ENCODE measurements around the gene COPS8.

DNA sequence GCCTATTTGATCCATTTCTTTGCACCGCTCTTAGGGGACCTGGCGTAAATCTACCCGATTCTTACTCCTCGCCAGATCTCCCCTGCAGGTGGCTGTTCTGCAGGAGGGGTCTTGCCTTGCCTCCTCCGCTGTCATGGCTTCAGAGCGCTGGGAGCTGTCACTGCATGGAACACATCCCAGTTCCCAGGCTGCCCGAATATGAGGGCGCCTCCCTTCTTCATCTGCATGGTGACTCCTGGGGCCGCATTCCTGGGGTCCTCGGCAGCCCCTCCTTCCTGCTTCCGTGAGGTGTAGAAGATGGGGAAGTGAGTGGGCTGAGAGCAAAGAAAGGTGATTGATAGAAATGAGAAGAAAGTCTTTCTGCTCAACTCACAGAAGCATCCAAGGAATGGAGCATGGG, 27.3 kb upstream of the COPS8 start:
- no peak for TF ChIP-seq NRF1 (IDR thresholded peaks at IDR 0.05; ENCODE audit: low read depth, low read length)
- no peak for TF ChIP-seq TEAD4 (IDR thresholded peaks at IDR 0.05; ENCODE audit: borderline replicate concordance, insufficient read depth)
- no peak for TF ChIP-seq YY1 (IDR thresholded peaks at IDR 0.05; ENCODE audit: low read depth)
- no peak for TF ChIP-seq GATA2 (CRISPR knock-in tag; IDR thresholded peaks at IDR 0.05)
- no peak for TF ChIP-seq RAD21 (IDR thresholded peaks at IDR 0.05; ENCODE audit: low read length)
- TF ChIP-seq, protein P1, sequence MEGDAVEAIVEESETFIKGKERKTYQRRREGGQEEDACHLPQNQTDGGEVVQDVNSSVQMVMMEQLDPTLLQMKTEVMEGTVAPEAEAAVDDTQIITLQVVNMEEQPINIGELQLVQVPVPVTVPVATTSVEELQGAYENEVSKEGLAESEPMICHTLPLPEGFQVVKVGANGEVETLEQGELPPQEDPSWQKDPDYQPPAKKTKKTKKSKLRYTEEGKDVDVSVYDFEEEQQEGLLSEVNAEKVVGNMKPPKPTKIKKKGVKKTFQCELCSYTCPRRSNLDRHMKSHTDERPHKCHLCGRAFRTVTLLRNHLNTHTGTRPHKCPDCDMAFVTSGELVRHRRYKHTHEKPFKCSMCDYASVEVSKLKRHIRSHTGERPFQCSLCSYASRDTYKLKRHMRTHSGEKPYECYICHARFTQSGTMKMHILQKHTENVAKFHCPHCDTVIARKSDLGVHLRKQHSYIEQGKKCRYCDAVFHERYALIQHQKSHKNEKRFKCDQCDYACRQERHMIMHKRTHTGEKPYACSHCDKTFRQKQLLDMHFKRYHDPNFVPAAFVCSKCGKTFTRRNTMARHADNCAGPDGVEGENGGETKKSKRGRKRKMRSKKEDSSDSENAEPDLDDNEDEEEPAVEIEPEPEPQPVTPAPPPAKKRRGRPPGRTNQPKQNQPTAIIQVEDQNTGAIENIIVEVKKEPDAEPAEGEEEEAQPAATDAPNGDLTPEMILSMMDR (IDR thresholded peaks at IDR 0.05), result no peak
- TF ChIP-seq EP300 (IDR thresholded peaks at IDR 0.05; ENCODE audit: borderline replicate concordance in 1 of 2, low read depth in 1 of 2, low read length in 1 of 2), result no peak
- no peak for TF ChIP-seq NFIC (IDR thresholded peaks at IDR 0.05; ENCODE audit: borderline replicate concordance)
- TF ChIP-seq, protein P2, sequence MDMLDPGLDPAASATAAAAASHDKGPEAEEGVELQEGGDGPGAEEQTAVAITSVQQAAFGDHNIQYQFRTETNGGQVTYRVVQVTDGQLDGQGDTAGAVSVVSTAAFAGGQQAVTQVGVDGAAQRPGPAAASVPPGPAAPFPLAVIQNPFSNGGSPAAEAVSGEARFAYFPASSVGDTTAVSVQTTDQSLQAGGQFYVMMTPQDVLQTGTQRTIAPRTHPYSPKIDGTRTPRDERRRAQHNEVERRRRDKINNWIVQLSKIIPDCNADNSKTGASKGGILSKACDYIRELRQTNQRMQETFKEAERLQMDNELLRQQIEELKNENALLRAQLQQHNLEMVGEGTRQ (IDR thresholded peaks at IDR 0.05; ENCODE audit: borderline replicate concordance, low read depth, low read length), result no peak
- no peak for TF ChIP-seq PBX3 (IDR thresholded peaks at IDR 0.05)
- TF ChIP-seq, protein P3, sequence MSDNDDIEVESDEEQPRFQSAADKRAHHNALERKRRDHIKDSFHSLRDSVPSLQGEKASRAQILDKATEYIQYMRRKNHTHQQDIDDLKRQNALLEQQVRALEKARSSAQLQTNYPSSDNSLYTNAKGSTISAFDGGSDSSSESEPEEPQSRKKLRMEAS (IDR thresholded peaks at IDR 0.05; ENCODE audit: low read depth), result no peak

Measured in SK-N-SH (cell line).